GM12891 (cell line): ENCODE results near the gene MAP3K12.
A peak's percentile ranks its signal among the peaks of the same experiment; 100 is the strongest.

Experiments
- POLR2A ChIP-seq: IDR thresholded peaks from 2 replicates; pipeline ENCODE4 v1.6.1; 2011; ENCODE audit warnings: low read depth, low read length, control low read depth
- SPI1 ChIP-seq: IDR thresholded peaks from 2 replicates; pipeline ENCODE4 v1.6.1; 2011; ENCODE audit warnings: low read depth, low read length, control low read depth
- TAF1 ChIP-seq: IDR thresholded peaks from 2 replicates; pipeline ENCODE4 v1.6.1; 2011; ENCODE audit warnings: low read depth, low read length, control low read depth

GRCh38 chr12:53468282-53468681, 31.0 kb downstream of the MAP3K12 start:
- TF ChIP-seq POLR2A (peak; percentile 69; the same call in 1 of the 2 replicates), TAF1 (no peak), SPI1 (no peak)
